ENCODE results near the gene AIMP1.
A peak's percentile ranks its signal among the peaks of the same experiment; 100 is the strongest.

The AIMP1 gene

DNA sequence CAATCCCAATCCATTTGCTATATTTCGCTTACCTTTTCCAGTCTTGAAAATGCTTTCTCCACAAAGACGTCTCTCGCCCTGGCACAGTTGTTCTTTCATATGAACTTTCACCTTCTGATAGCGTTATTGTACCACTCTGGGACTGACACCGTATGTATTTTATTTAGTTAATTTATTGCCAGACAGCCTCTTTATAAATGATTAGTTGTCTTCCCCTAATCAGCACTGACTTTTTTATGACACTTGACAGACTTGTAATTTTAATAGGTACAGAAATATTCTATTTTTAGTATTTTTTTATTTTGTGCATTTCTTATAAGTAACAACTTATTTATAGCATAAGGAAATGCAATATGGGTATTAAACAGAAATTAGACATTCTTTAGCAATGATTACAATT, 52.3 kb downstream of the AIMP1 start, which contains the start of gene GIMD1:
Gene GIMD1, minus strand, starts transcription at position 101 of the 400 bp plus-strand sequence. CDS start 1,343 bp downstream, outside the sequence.
- no peaks in the 10 kb centered on the region for H3K36me3 ChIP-seq
- no peaks in the 10 kb centered on the region for H3K27me3 ChIP-seq
- no peaks in the 10 kb centered on the region for H3K9me3 ChIP-seq
- H3K4me3 ChIP-seq, result no peak within 1 kb of the TSS
- no peak for DNase-seq
- H3K27ac ChIP-seq, result no peak within 1 kb of the TSS
- intact Hi-C loops (cut with DNase I; ENCODE audit: low total_unique reads), result loop anchor here (5.0 kb wide), 1 partner anchor 134 kb away; no protein-coding TSS in a partner anchor
- H3K4me1 ChIP-seq, result peaks cover 0 to 18% (median 3%) of the 10 kb centered on the region in 4 donors
- TF ChIP-seq, protein P1, sequence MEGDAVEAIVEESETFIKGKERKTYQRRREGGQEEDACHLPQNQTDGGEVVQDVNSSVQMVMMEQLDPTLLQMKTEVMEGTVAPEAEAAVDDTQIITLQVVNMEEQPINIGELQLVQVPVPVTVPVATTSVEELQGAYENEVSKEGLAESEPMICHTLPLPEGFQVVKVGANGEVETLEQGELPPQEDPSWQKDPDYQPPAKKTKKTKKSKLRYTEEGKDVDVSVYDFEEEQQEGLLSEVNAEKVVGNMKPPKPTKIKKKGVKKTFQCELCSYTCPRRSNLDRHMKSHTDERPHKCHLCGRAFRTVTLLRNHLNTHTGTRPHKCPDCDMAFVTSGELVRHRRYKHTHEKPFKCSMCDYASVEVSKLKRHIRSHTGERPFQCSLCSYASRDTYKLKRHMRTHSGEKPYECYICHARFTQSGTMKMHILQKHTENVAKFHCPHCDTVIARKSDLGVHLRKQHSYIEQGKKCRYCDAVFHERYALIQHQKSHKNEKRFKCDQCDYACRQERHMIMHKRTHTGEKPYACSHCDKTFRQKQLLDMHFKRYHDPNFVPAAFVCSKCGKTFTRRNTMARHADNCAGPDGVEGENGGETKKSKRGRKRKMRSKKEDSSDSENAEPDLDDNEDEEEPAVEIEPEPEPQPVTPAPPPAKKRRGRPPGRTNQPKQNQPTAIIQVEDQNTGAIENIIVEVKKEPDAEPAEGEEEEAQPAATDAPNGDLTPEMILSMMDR (IDR thresholded peaks at IDR 0.05), result no peak

DNA sequence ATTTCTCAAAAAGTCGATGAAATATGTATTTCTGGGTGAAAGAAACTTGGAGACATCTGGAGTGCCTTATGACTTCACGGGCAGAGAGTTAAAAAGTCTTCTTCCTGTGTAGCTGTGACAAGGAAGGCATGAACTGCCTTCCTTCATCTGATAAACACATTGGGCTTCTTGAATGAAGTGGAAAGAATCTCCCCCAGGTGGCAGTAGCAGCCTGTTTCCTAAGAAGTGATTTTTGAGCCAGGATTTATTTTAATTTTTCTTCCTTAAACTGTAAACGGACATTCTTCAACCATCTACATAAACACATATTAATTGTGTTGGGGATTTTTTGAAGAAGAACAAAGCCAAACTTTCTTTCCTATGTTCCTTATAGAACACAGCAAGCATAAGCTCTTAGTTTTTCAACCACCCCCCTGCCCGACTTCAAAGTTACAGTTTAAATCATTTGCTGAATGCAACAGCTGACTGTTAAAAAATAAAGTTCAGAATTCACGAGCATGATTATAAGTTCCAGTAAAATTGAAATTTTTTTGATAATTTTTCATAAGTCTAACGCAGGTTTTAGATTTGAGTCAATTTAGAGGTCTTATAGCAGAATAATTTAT, 53.2 kb downstream of the AIMP1 start:
- Histone ChIP-seq H3K27ac (no peak overlapping the region), H3K27me3 (no peaks in the 10 kb centered on the region), H3K4me1 (peaks cover 0 to 18% (median 3%) of the 10 kb centered on the region in 4 donors), H3K36me3 (no peaks in the 10 kb centered on the region), H3K9me3 (no peaks in the 10 kb centered on the region), H3K4me3 (no peak overlapping the region)
- intact Hi-C loops (cut with DNase I; ENCODE audit: low total_unique reads), result loop anchor here (5.0 kb wide), 1 partner anchor 133 kb away; no protein-coding TSS in a partner anchor
- TF ChIP-seq, protein P1 (IDR thresholded peaks at IDR 0.05), result peak; percentile 58 to 62
- no peak for DNase-seq

DNA sequence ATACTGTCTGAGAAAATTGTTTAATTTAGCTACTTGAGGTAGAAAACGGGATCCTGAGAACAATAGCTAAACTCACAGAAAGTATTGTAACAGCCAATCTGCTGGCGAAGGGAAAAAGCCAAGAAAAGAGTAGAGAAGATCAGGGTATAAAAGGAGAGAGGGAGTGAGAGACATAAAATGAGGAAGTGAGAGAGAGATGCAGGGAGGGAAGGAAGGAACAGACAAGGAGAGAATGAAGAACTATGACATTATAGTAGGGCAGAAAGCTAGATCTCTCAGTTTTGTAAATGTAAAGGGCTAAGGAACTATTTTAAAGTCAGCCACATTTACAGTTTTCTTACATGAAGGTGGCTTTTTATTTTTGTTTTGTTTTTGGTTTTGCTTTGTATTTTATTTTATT, 53.9 kb downstream of the AIMP1 start:
- TF ChIP-seq, protein P1 (IDR thresholded peaks at IDR 0.05), result no peak
- intact Hi-C loops (cut with DNase I; ENCODE audit: low total_unique reads), result no loop called here
- Histone ChIP-seq H3K27ac (no peak overlapping the region), H3K27me3 (no peaks in the 10 kb centered on the region), H3K4me3 (no peak overlapping the region), H3K36me3 (no peaks in the 10 kb centered on the region), H3K9me3 (no peaks in the 10 kb centered on the region), H3K4me1 (peaks cover 0 to 13% (median 3%) of the 10 kb centered on the region in 4 donors)
- no peak for DNase-seq

DNA sequence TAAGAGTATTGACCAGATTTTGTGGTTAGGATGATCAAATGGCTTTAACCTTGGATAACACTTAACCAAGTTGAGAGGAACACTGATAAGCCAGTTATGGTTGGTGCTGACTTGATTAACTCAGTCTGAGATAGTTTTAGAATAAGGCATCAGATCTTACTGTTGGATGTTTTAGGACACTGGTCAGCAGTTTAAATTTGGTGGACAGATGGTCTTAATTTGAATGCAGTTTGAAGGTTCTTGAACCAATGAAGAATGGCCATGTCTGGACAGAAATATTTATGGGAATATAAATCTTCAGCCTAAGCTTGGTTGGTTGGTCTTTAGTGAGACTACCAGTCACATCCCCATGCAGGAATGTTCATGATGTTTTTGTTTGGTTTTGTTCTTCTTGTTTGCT, 54.8 kb downstream of the AIMP1 start:
- no peaks in the 10 kb centered on the region for H3K27me3 ChIP-seq
- no peaks in the 10 kb centered on the region for H3K36me3 ChIP-seq
- no peak overlapping the region for H3K4me3 ChIP-seq
- H3K9me3 ChIP-seq, result no peaks in the 10 kb centered on the region
- no peak overlapping the region for H3K27ac ChIP-seq
- DNase-seq, result no peak
- H3K4me1 ChIP-seq, result peaks cover 0 to 4% (median under 1%) of the 10 kb centered on the region in 4 donors
- TF ChIP-seq, protein P1 (IDR thresholded peaks at IDR 0.05), result no peak
- intact Hi-C loops (cut with DNase I; ENCODE audit: low total_unique reads), result no loop called here

DNA sequence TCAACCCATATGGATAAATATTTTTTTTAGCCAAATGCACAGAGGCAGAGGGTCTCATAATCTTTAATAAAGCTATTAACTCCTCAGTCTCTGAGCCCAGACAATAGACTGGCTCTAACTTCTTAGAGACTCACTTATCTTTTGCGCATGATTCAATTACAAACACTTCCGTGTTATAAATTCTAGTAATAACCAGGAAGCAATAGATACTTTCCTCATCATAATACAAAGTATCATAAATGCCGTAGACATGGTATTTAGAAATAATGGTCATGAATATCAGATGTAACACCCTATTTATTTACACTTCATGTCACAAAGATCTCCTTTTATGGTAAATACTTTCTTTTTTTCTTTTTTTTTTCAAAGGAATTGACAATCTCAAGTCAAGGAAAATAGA, 56.7 kb downstream of the AIMP1 start:
- H3K4me3 ChIP-seq, result no peak overlapping the region
- H3K4me1 ChIP-seq, result no peaks in the 10 kb centered on the region
- intact Hi-C loops (cut with DNase I; ENCODE audit: low total_unique reads), result no loop called here
- no peaks in the 10 kb centered on the region for H3K9me3 ChIP-seq
- no peak for DNase-seq
- TF ChIP-seq, protein P1 (IDR thresholded peaks at IDR 0.05), result no peak
- no peaks in the 10 kb centered on the region for H3K27me3 ChIP-seq
- H3K36me3 ChIP-seq, result no peaks in the 10 kb centered on the region
- no peak overlapping the region for H3K27ac ChIP-seq

Data from tibial artery (tissue), 4 donors.